Loucy (cell line): ENCODE data around the gene ATOH1.

Source experiments
- H2AFZ ChIP-seq: fragments of 200-600 bp; sonication (generic); 2 replicates; pipeline ENCODE4 v1.6.0; 2016; ENCODE audit warnings: antibody characterized with exemption, mild to moderate bottlenecking, low read length, moderate library complexity
- H3F3A ChIP-seq: fragments of 200-600 bp; 2 replicates; pipeline ENCODE4 v1.6.0; 2016; ENCODE audit warnings: antibody characterized with exemption, low read depth, mild to moderate bottlenecking
- H3K27me3 ChIP-seq: fragments of 200-600 bp; sonication (generic); 2 replicates; pipeline ENCODE4 v1.6.1; 2014; ENCODE audit warnings: low read length, mild to moderate bottlenecking; ENCODE audit not compliant: insufficient read depth, poor library complexity, severe bottlenecking
- H3K36me3 ChIP-seq: fragments of 200-600 bp; sonication (generic); 2 replicates; pipeline ENCODE4 v1.6.1; 2016; ENCODE audit warnings: low read length; ENCODE audit not compliant: insufficient read depth
- H3K4me1 ChIP-seq: fragments of 200-600 bp; sonication (generic); 2 replicates; pipeline ENCODE4 v1.5.1; 2014; ENCODE audit warnings: low read length, mild to moderate bottlenecking; ENCODE audit not compliant: insufficient read depth, poor library complexity, severe bottlenecking
- H3K4me2 ChIP-seq: fragments of 200-600 bp; sonication (generic); 2 replicates; pipeline ENCODE4 v1.6.0; 2014; ENCODE audit warnings: antibody characterized with exemption, low read length, low read depth, mild to moderate bottlenecking; ENCODE audit not compliant: poor library complexity, severe bottlenecking
- H3K4me3 ChIP-seq: fragments of 200-600 bp; sonication (generic); 2 replicates; pipeline ENCODE4 v1.5.1; 2014; ENCODE audit warnings: low read length, mild to moderate bottlenecking, mixed read lengths; ENCODE audit not compliant: poor library complexity, severe bottlenecking
- H3K79me2 ChIP-seq: fragments of 200-600 bp; sonication (generic); 2 replicates; pipeline ENCODE4 v1.6.1; 2014; ENCODE audit warnings: low read length; ENCODE audit not compliant: insufficient read depth
- H3K9ac ChIP-seq: fragments of 200-600 bp; sonication (generic); 2 replicates; pipeline ENCODE4 v1.6.0; 2014; ENCODE audit warnings: mild to moderate bottlenecking, low read depth, low read length, moderate library complexity; ENCODE audit not compliant: poor library complexity, severe bottlenecking
- H3K9me2 ChIP-seq: fragments of 200-600 bp; sonication (generic); replicated peaks from 2 replicates; pipeline ENCODE4 v1.6.1; 2016; ENCODE audit warnings: low read depth, low read length, mixed read lengths
- H3K9me3 ChIP-seq: fragments of 200-600 bp; sonication (generic); 2 replicates; pipeline ENCODE4 v1.6.1; 2014; ENCODE audit warnings: mild to moderate bottlenecking, antibody characterized with exemption, low read length, low read depth; ENCODE audit not compliant: insufficient read depth
- H4K20me1 ChIP-seq: fragments of 200-600 bp; sonication (generic); 2 replicates; pipeline ENCODE4 v1.6.0; 2014; ENCODE audit warnings: antibody characterized with exemption, low read length, mild to moderate bottlenecking; ENCODE audit not compliant: insufficient read depth, poor library complexity, severe bottlenecking
- EZH2phosphoT487 ChIP-seq: fragments of 200-600 bp; IDR thresholded peaks from 2 replicates; pipeline ENCODE4 v1.6.1; 2018; ENCODE audit warnings: antibody characterized with exemption, mild to moderate bottlenecking, moderate library complexity, borderline replicate concordance
- TF ChIP-seq, protein P1 (sequence below): fragments of 200-600 bp; sonication (generic); conservative IDR thresholded peaks from 2 replicates; pipeline ENCODE4 v1.5.1; 2014; ENCODE audit warnings: mild to moderate bottlenecking, antibody characterized with exemption, low read length

ATOH1 gene

DNA sequence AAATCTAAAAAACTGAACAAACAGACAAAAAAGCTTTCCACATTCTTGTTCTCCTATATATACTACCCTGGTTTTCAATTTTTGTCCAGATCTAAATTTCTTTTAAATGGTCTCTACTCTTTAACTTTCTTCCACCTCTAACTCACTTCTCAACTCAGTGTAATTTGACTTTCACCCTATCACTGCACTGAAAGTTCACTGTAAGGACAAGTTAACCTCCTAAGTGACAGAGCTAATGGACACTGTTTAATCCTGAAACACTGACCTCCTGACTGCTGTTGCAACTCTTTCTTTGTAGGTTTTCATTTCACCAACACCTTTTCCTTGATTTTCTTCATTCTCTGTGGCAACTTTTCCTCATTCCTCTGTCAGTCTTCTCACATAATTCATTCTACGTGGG lies 50.0 kb downstream of the ATOH1 start:
- Histone ChIP-seq H3K9ac (no peak overlapping the region), H3K36me3 (no peaks in the 10 kb centered on the region), H3K79me2 (no peaks in the 10 kb centered on the region), H3K4me1 (no peaks in the 10 kb centered on the region), H3K9me2 (no peaks in the 10 kb centered on the region), H3F3A (no peaks in the 10 kb centered on the region), H4K20me1 (no peaks in the 10 kb centered on the region), H2AFZ (no peak overlapping the region), H3K9me3 (no peaks in the 10 kb centered on the region), H3K4me2 (no peak overlapping the region), H3K4me3 (no peak overlapping the region), H3K27me3 (no peaks in the 10 kb centered on the region)
- TF ChIP-seq, protein P1, sequence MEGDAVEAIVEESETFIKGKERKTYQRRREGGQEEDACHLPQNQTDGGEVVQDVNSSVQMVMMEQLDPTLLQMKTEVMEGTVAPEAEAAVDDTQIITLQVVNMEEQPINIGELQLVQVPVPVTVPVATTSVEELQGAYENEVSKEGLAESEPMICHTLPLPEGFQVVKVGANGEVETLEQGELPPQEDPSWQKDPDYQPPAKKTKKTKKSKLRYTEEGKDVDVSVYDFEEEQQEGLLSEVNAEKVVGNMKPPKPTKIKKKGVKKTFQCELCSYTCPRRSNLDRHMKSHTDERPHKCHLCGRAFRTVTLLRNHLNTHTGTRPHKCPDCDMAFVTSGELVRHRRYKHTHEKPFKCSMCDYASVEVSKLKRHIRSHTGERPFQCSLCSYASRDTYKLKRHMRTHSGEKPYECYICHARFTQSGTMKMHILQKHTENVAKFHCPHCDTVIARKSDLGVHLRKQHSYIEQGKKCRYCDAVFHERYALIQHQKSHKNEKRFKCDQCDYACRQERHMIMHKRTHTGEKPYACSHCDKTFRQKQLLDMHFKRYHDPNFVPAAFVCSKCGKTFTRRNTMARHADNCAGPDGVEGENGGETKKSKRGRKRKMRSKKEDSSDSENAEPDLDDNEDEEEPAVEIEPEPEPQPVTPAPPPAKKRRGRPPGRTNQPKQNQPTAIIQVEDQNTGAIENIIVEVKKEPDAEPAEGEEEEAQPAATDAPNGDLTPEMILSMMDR = no peak
- no peak for TF ChIP-seq EZH2phosphoT487

DNA sequence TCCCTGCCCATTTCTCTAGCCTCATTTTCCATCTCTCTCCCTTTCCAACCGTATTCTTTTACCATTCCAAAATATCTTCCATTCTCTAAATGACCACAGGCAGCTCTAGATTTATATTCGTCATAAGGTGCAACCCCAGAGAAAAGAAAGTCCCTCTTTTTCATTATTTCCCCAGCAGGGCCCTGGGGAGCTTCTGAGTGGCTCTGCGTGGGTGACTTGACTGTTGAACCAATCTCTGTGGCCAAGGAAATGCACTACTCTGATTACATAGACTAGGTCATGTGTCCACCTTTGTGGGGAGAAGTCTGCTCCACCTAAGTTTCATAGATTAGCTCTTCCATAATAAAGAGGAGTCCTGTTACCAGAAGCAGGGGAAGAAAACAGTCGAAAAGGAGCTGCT lies 51.4 kb downstream of the ATOH1 start:
- Histone ChIP-seq H3K4me1 (no peaks in the 10 kb centered on the region), H4K20me1 (no peaks in the 10 kb centered on the region), H3K79me2 (no peaks in the 10 kb centered on the region), H3K36me3 (no peaks in the 10 kb centered on the region), H2AFZ (no peak overlapping the region), H3K9me3 (no peaks in the 10 kb centered on the region), H3F3A (no peaks in the 10 kb centered on the region), H3K4me2 (no peak overlapping the region), H3K9me2 (no peaks in the 10 kb centered on the region), H3K27me3 (no peaks in the 10 kb centered on the region), H3K4me3 (no peak overlapping the region), H3K9ac (no peak overlapping the region)
- TF ChIP-seq, protein P1 = no peak
- TF ChIP-seq EZH2phosphoT487 = no peak
